Keratinocyte (primary cell): ENCODE results near the gene USP34. TPM values are rescaled to one million over a fixed set of nuclear protein-coding genes. Genes with fewer than 3 reads are reported as not detected.

Experiments used
- DNase-seq: peaks from one replicate; pipeline ENCODE4 v3.0.0-alpha.2; 2011; ENCODE audit warnings: low read depth, missing footprints, low spot score
- FAIRE-seq: peaks from 2 replicates; lab custom pipeline; 2011; peaks lifted over from hg19 to GRCh38; lab: Jason Lieb, UNC
- H2AFZ ChIP-seq: 2 replicates; pipeline ENCODE4 v1.6.0; 2012; ENCODE audit warnings: low read length, control low read depth, inconsistent platforms; ENCODE audit not compliant: control insufficient read depth
- H3K27ac ChIP-seq: 2 replicates; pipeline ENCODE4 v1.5.1; 2011; ENCODE audit warnings: low read length; ENCODE audit not compliant: control insufficient read depth, insufficient read depth
- H3K27me3 ChIP-seq: 3 replicates; pipeline ENCODE4 v1.6.0; 2011; ENCODE audit warnings: low read length; ENCODE audit not compliant: control insufficient read depth, insufficient read depth; ENCODE audit errors: extremely low read depth
- H3K36me3 ChIP-seq, 2 experiments: 2 replicates in 1 of 2; 3 replicates in 1 of 2; pipeline ENCODE4 v1.5.1; 2011; ENCODE audit warnings: low read length in 2 of 2, mild to moderate bottlenecking in 1 of 2; ENCODE audit not compliant: control insufficient read depth in 2 of 2, insufficient read depth in 2 of 2; ENCODE audit errors: extremely low read depth in 1 of 2
- H3K4me1 ChIP-seq: 3 replicates; pipeline ENCODE4 v1.5.1; 2011; ENCODE audit warnings: low read length; ENCODE audit not compliant: control insufficient read depth, insufficient read depth; ENCODE audit errors: extremely low read depth
- H3K4me2 ChIP-seq: 3 replicates; pipeline ENCODE4 v1.6.0; 2011; ENCODE audit warnings: low read depth, low read length; ENCODE audit not compliant: control insufficient read depth, insufficient read depth; ENCODE audit errors: extremely low read depth
- H3K4me3 ChIP-seq, 3 experiments: fragments of 200-600 bp in 1 of 3; sonication (generic) in 1 of 3; 2 replicates in 2 of 3; 3 replicates in 1 of 3; pipeline ENCODE4 v1.5.1; 2011 to 2016; ENCODE audit warnings: low read length in 3 of 3, mild to moderate bottlenecking in 3 of 3, control low read depth in 2 of 3, inconsistent platforms in 1 of 3, low read depth in 1 of 3, mixed read lengths in 1 of 3, mixed run types in 1 of 3, moderate library complexity in 1 of 3; ENCODE audit not compliant: control insufficient read depth in 2 of 3, insufficient read depth in 2 of 3; ENCODE audit errors: extremely low read depth in 1 of 3
- H3K79me2 ChIP-seq: 2 replicates; pipeline ENCODE4 v1.6.0; 2012; ENCODE audit warnings: low read length; ENCODE audit not compliant: control insufficient read depth, insufficient read depth
- H3K9ac ChIP-seq: 3 replicates; pipeline ENCODE4 v1.6.0; 2011; ENCODE audit warnings: low read length; ENCODE audit not compliant: control insufficient read depth, insufficient read depth; ENCODE audit errors: extremely low read depth
- H3K9me1 ChIP-seq: 3 replicates; pipeline ENCODE4 v1.6.0; 2011; ENCODE audit warnings: low read length; ENCODE audit not compliant: control insufficient read depth, insufficient read depth; ENCODE audit errors: extremely low read depth
- H3K9me3 ChIP-seq: 2 replicates; pipeline ENCODE4 v1.5.1; 2012; ENCODE audit warnings: low read depth, low read length; ENCODE audit not compliant: control insufficient read depth
- H4K20me1 ChIP-seq: 3 replicates; pipeline ENCODE4 v1.6.0; 2011; ENCODE audit warnings: low read length; ENCODE audit not compliant: control insufficient read depth, insufficient read depth; ENCODE audit errors: extremely low read depth
- CTCF ChIP-seq, 3 experiments: IDR thresholded peaks in 1 of 3; conservative IDR thresholded peaks in 1 of 3; optimal IDR thresholded peaks in 1 of 3; 2 replicates in 2 of 3; 3 replicates in 1 of 3; pipeline versions ENCODE3 to v1.5.1; 2011; ENCODE audit warnings: low read length in 3 of 3, mild to moderate bottlenecking in 3 of 3, moderate library complexity in 2 of 3, control low read depth in 1 of 3, inconsistent platforms in 1 of 3; ENCODE audit not compliant: insufficient read depth in 2 of 3; ENCODE audit errors: extremely low read depth in 1 of 3
- EZH2 ChIP-seq: IDR thresholded peaks from one replicate; pipeline ENCODE4 v1.6.1; 2012; ENCODE audit warnings: inconsistent platforms, mild to moderate bottlenecking, low read length, moderate library complexity
- dilution Hi-C: fragments of 300-500 bp; cut with MboI; formaldehyde crosslinking; loops from one replicate; pipeline ENCODE4 v1.7.0; 2020; ENCODE audit warnings: low sequenced_read_pairs; ENCODE audit not compliant: extremely low pct_ligation_motif_present
- polyA plus RNA-seq, 5 experiments: library from polyadenylated mRNA; depleted of rRNA in 3 of 5; stranded (reverse) in 3 of 5; stranded (forward) in 1 of 5; unstranded in 1 of 5; fragments of >200 nt; gene quantifications; 1 replicate in 1 of 5; 2 replicates in 3 of 5; 3 replicates in 1 of 5; pipeline versions ENCODE4 v1.2.1 to v1.2.3, GENCODE V29; 2011 to 2012; ENCODE audit warnings: missing spikeins in 2 of 5, low read depth in 1 of 5, low replicate concordance in 1 of 5

Gene USP34
- polyA plus RNA-seq, 1 donor (not counting 4 experiments of a cell fraction or from before 2014, with no cell fraction given) = 54.7 TPM

- Histone ChIP-seq H3K4me1 (no peaks in the 10 kb centered on the region), H4K20me1 (no peaks in the 10 kb centered on the region), H3K9me3 (no peaks in the 10 kb centered on the region), H3K36me3 (peaks cover 0 to 9% of the 10 kb centered on the region in 2 experiments), H3K27me3 (no peaks in the 10 kb centered on the region), H3K9me1 (no peaks in the 10 kb centered on the region), H2AFZ (no peak overlapping the region), H3K79me2 (no peaks in the 10 kb centered on the region), H3K4me3 (no peak overlapping the region), H3K4me2 (no peak overlapping the region), H3K27ac (no peak overlapping the region), H3K9ac (no peak overlapping the region)
- no peak for DNase-seq
- no peak for TF ChIP-seq CTCF (optimal IDR thresholded peaks at IDR 0.05 in 1 of 3, IDR thresholded peaks at IDR 0.05 in 1 of 3, conservative IDR thresholded peaks at IDR 0.05 in 1 of 3; ENCODE audit: extremely low read depth in 1 of 3, insufficient read depth in 2 of 3, low read length in 3 of 3)
- TF ChIP-seq EZH2 = no peak
- no peak for FAIRE-seq
- dilution Hi-C loops = no loop called here
Observed at GRCh38 chr2:61295981-61296380, 174.9 kb downstream of the USP34 start.

- dilution Hi-C loops = no loop called here
- H3K4me1 ChIP-seq = peaks cover 5% of the 10 kb centered on the region
- H3K4me2 ChIP-seq = no peak overlapping the region
- no peak for DNase-seq
- H3K27me3 ChIP-seq = no peaks in the 10 kb centered on the region
- no peak for TF ChIP-seq CTCF (optimal IDR thresholded peaks at IDR 0.05 in 1 of 3, IDR thresholded peaks at IDR 0.05 in 1 of 3, conservative IDR thresholded peaks at IDR 0.05 in 1 of 3; ENCODE audit: extremely low read depth in 1 of 3, insufficient read depth in 2 of 3, low read length in 3 of 3)
- no peaks in the 10 kb centered on the region for H3K79me2 ChIP-seq
- no peak overlapping the region for H3K9ac ChIP-seq
- no peak for FAIRE-seq
- no peak overlapping the region for H3K4me3 ChIP-seq
- H4K20me1 ChIP-seq = no peaks in the 10 kb centered on the region
- peaks cover 0 to 4% of the 10 kb centered on the region in 2 experiments for H3K36me3 ChIP-seq
- H2AFZ ChIP-seq = no peak overlapping the region
- no peak overlapping the region for H3K27ac ChIP-seq
- H3K9me3 ChIP-seq = no peaks in the 10 kb centered on the region
- H3K9me1 ChIP-seq = no peaks in the 10 kb centered on the region
Observed at GRCh38 chr2:61291851-61292575, 178.9 kb downstream of the USP34 start.
